ENCODE data around the gene FAM174C. TPM values are rescaled to one million over a fixed set of nuclear protein-coding genes. Genes with fewer than 3 reads are reported as not detected.

Gene FAM174C
- 24.7 and 32.7 TPM in 2 replicates for total RNA-seq

DNA sequence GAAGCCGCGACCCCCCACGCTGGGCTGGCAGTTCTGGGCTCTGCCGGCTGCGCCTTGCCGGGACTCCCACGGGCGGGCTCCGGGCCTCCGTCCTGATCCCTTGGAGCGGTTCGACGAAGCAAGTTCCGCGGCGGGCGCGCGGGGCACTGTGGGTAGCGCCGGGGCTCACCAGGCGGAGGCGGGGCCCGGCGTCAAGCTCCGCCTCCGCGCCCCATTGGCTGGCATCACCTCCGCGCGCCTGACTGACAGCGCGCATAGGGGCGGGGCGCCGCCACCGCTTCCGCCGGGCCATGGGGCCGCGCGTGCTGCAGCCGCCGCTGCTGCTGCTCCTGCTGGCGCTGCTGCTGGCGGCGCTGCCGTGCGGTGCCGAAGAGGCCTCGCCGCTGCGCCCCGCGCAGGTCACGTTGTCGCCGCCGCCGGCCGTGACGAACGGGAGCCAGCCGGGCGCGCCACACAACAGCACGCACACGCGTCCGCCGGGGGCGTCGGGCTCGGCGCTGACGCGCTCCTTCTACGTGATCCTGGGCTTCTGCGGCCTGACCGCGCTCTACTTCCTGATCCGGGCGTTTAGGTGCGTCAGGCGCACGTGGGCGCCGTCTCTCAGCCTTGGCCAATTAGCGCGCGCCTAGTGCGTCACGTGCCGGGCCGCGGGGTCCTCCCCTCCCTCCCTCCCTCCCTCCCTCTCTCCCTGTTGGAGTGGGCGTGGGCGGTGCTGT lies at the start of gene FAM174C:
Gene FAM174C, plus strand, starts transcription at position 271 of the 716 bp plus-strand sequence. Its CDS starts 20 bp downstream, at position 291.

DNA sequence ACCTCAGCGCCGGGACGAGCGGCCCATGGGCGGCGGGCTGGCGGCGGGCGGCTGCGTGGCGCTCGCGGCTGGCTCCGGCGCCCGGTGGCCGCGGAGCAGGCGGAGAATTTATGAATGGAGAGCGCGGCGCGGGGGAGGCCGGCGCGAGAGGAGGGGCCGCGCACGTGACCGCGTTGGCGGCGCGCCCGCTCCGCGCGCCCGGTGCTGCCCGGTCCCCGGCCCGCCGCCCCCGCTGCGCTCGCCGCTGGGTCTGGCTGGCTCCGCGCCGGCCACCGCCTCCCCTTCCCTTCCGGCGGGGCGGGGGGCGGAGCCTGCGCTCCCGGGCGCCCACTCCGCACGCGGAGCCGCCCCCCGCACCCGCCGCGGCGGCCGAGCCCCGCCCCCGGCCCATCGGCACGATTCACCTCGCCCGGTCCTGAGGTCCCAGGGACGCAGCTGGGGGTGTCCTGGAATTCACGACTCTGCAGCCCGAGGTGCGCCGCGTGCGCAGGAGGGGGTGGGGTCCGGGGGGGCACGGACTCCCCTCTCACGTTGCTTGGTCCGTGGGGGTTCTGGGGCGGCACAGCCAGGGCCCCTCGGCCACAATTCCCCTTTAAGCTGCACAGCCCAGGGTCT lies 37.5 kb upstream of the FAM174C start, which contains the start of gene CBARP:
Gene CBARP, minus strand, starts transcription at position 252 of the 615 bp plus-strand sequence. CDS start 1,905 bp downstream, outside the sequence.

DNA sequence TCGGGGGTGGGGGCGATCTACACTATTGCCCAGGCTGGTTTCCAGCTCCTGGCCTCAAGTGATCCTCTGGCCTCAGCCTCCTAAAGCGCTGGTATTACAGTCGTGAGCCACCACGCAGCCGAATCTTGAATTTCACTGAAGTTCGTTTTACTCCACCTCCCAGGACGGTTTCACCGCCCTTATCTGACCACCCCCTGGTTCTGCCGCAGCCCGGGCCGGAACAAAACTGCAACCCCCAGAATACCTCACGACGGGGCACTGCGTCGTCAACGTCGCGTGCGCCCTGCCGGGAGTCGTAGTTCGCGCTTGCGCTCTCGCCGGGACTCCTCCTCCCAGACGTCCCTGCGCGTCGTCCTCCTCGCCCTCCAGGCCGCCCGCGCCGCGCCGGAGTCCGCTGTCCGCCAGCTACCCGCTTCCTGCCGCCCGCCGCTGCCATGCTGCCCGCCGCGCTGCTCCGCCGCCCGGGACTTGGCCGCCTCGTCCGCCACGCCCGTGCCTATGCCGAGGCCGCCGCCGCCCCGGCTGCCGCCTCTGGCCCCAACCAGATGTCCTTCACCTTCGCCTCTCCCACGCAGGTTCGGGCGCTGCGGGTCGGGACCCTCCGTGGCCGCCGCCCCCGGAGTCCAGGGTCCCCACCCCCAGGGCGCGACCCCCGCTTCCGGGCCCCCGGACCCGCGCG lies 33.8 kb upstream of the FAM174C start, which contains the start of gene ATP5F1D:
Gene ATP5F1D, plus strand, starts transcription at position 335 of the 679 bp plus-strand sequence. Its CDS starts 100 bp downstream, at position 435.

DNA sequence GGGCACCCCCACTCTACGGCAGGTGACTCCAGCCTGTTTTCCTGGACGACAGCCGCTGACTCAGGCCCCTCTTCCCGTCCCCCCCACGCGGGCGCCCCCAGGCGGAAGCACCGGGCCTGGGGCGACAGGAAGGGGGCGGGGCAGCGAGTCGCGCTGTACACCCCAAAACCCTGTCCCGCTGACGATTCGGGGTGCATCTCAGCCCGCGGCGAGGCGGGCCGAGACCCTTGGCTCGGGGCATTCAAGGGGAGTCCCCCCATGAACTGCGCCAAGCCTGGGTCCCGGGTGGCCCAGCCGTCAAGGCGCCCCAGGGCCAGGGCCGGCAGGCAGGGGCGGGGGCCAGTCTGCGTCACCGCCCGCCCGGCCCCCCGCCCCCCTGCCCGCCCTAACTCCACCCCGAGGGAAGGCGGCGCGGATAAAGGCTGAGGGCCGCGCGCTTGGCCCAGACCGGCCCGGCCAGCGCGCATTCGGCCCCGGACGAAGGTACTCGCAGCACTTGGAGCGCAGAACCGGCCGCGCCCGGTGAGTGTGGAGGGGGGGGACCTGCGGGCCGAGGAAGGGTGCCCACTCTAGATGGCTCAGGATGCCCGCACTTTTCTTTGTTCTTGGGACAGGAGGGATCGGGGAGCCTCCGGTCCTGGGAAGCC lies 27.1 kb upstream of the FAM174C start, which contains the start of gene MIDN:
Gene MIDN, plus strand, starts transcription at position 445 of the 647 bp plus-strand sequence. CDS start 1,714 bp downstream, outside the sequence.

DNA sequence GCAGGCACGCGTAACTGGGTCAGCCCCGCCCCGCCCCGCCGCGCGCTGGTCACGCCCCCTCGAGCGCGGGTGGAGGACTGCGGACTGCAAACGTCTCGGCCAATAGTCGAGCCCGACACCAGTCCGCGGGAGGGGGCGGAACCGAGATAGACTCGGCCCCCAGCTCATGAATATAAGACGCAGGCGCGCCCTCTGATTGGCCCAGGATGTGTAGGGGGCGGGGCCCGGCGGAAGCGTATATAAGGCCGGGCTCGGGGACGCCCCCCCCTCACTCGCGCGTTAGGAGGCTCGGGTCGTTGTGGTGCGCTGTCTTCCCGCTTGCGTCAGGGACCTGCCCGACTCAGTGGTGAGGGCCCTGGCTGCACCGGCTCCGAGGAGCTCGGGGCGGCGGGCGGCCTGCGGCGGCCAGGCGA lies 6.3 kb upstream of the FAM174C start, which contains the start of gene CIRBP:
Gene CIRBP, plus strand, starts transcription at position 268 of the 413 bp plus-strand sequence. CDS start 1,602 bp downstream, outside the sequence.

DNA sequence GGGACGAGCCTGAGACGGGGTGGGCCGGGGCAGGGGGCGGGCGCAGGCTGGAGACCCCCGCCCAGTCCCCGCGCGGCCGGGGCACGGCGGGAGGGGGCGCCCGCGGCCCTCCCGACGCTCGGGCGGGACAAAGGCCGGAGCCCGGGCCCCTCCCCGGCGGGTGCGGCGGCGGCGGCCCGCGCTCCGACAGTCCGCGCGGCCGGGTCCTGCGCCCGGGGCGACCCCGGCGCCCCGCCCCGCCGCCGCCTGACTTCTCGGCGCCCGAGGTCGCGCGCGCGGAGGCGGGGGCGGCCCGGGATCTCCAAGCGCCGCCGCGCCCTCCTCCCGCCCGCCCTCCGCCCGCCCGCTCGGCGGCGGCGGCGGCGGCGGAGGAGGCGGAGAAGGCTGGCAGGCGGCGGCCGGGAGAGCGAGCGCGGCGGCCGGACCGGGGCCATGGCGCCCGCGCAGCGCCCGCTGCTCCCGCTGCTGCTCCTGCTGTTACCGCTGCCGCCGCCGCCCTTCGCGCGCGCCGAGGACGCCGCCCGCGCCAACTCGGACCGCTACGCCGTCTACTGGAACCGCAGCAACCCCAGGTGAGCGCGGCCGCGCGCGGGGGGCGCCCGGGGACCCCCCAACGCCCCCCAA lies 10.5 kb downstream of the FAM174C start, which contains the start of gene EFNA2:
Gene EFNA2, plus strand, starts transcription at position 137 of the 624 bp plus-strand sequence. Its CDS starts 296 bp downstream, at position 433.

Other genes starting within 250 kb of the FAM174C start
- gene CNN2, start 248.9 kb upstream of the FAM174C start, total RNA-seq = 249 and 315 TPM in 2 replicates
- 7.6 and 10.1 TPM in 2 replicates for gene ABCA7, start 235.4 kb upstream of the FAM174C start, total RNA-seq
- 13.1 and 17.6 TPM in 2 replicates for gene ARHGAP45, start 208.4 kb upstream of the FAM174C start, total RNA-seq
- gene POLR2E, start 180.2 kb upstream of the FAM174C start, total RNA-seq = 148 and 173 TPM in 2 replicates
- 418 and 553 TPM in 2 replicates for gene GPX4, start 171.5 kb upstream of the FAM174C start, total RNA-seq
- gene SBNO2, start 101.3 kb upstream of the FAM174C start, total RNA-seq = 38.4 and 40.5 TPM in 2 replicates
- gene STK11, start 69.8 kb upstream of the FAM174C start, total RNA-seq = 71.0 and 85.6 TPM in 2 replicates
- gene CBARP, start 37.5 kb upstream of the FAM174C start, total RNA-seq = 6.4 and 7.2 TPM in 2 replicates
- 18.0 and 24.8 TPM in 2 replicates for gene ATP5F1D, start 33.8 kb upstream of the FAM174C start, total RNA-seq
- gene MIDN, start 26.9 kb upstream of the FAM174C start, total RNA-seq = 23.3 and 24.8 TPM in 2 replicates
- gene CIRBP, start 6.2 kb upstream of the FAM174C start, total RNA-seq = 308 and 317 TPM in 2 replicates
- gene EFNA2, start 10.3 kb downstream of the FAM174C start, total RNA-seq = 0.57 and 1.3 TPM in 2 replicates
- gene NDUFS7, start 108.4 kb downstream of the FAM174C start, total RNA-seq = 54.9 and 59.0 TPM in 2 replicates
- gene GAMT, start 126.0 kb downstream of the FAM174C start, total RNA-seq = 20.1 and 31.0 TPM in 2 replicates
- 63.0 and 78.0 TPM in 2 replicates for gene DAZAP1, start 132.1 kb downstream of the FAM174C start, total RNA-seq
- gene RPS15, start 162.9 kb downstream of the FAM174C start, total RNA-seq = 657 and 725 TPM in 2 replicates
- gene APC2, start 174.6 kb downstream of the FAM174C start, total RNA-seq = under 0.01 and 0.10 TPM in 2 replicates
- 26.4 and 31.4 TPM in 2 replicates for gene C19orf25, start 203.7 kb downstream of the FAM174C start, total RNA-seq
- 1.5 and 1.6 TPM in 2 replicates for gene PCSK4, start 214.8 kb downstream of the FAM174C start, total RNA-seq
- 0.86 and 0.98 TPM in 2 replicates for gene REEP6, start 215.7 kb downstream of the FAM174C start, total RNA-seq
- 0.65 TPM in 1 of 2 replicates, not detected in the other for gene ADAMTSL5, start 237.5 kb downstream of the FAM174C start, total RNA-seq
- gene PLK5, start 248.5 kb downstream of the FAM174C start, total RNA-seq = not detected in 2 replicates

All from vein endothelial cell (primary cell).